ACHN (cell line): ENCODE measurements around the gene CSF1R.
"Not testable (repeated sequence)": the region's sequence is repeated elsewhere in the genome, so short reads cannot be mapped to it uniquely, and the experiment has no call there.

Source experiments
- DNase-seq: peaks from one replicate; pipeline ENCODE4 v3.0.0-alpha.2; 2015
- in situ Hi-C: cut with HindIII; loops from 2 replicates; pipeline ENCODE4 v1.10.0; 2017; ENCODE audit warnings: low sequenced_read_pairs, low pct_ligation_motif_present, low pct_unique_long_range_greater_than_20kb

Gene CSF1R

DNA sequence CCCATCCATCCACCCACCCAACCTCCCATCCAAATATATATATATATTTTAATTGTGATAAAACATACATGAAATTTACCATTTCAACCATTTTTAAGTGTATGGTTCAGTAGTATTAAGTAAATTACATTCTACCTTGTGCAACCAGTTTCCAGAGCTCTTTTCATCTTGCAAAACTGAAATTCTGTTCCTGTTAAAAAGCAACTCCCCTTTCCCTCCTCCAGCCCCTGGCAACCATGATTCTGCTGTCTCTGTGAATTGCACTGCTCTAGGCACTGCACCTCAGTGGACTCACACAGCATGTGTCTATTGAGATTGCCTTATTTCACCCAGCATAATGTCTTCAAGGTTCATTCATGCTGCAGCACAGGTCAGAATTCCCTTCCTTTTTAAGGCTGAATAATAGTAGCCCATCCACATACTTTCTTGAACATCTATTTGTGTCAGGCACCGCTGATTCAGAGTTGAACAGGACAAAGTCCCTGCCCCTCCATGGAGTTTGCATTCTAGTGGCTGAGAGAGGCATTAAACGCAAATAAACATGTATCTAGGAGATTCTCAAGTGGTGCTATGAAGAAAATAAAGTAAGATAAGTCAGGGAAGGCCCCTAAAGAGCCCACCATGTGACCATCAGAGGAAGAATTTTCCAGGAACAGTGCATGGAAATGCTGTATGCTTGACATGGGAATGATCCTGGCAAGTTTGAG is 24.0 kb downstream of the CSF1R start:
- in situ Hi-C loops: no loop called here
- no peak for DNase-seq

- in situ Hi-C loops: no loop called here
- DNase-seq: no peak
Observed at GRCh38 chr5:150061538-150061995, 24.8 kb downstream of the CSF1R start.

DNA sequence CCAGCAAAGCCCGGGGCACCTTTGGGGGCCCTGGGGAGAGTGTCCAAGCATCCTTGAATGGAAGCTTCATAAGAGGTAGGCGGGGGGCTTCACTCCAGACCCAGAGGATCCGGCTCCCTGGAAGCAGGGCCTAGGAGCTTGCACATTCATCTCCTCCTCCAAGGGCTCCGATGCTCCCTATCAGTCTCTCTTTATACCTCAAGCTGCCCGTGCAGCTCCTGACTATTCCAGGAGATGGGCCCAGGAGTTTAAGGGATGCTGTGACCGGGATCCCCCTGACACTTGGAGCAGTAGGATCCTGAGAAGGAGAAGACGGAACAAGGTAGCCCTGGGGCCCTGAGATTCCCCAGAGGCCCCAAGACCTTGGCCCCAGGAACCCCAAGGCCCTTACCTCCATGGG is 25.9 kb downstream of the CSF1R start:
- no peak for DNase-seq
- in situ Hi-C loops: no loop called here

DNA sequence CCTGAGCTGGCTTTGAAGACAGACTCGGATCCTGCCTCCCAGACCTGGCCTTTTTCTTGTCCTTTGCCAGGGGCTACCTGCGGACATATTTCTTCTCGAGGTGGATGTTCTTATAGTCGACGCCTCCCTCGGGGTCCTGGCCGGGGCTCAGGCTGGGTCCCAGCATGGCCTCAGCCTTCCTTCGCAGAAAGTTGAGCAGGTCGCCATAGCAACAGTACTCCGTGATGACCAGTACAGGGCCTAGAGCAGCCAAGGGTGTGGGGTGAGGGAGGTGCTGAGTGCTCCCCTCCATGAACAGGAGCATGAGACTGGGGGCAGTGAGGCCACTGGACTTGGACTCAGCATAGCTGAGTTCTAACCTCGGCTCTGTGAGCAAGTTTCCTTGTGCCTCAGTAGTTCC is 26.7 kb downstream of the CSF1R start:
- no peak for DNase-seq
- in situ Hi-C loops: no loop called here

- peak; percentile 50 for DNase-seq
- in situ Hi-C loops: no loop called here
Observed at GRCh38 chr5:150058480-150059126, 27.8 kb downstream of the CSF1R start.

DNA sequence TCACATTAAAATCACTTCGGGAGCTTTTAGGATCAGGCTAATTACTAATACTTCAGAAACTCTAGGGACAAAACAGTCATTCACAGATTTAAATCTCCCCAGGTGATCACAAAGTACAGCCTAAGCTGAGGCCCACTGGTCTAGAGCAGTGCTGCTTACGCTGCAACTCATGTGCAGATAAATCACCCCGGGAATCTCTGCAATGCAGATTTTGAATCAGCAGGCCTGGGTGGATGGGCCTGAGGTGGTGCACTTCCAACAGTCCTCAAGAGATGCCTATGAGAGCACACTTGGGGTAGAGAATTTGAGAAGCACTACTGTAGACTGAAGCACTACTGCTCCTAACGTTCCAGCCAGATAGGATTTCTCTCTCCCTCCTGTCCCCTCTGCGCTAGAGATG is 28.4 kb downstream of the CSF1R start:
- in situ Hi-C loops: no loop called here
- DNase-seq: no peak

- DNase-seq: no peak
Observed at GRCh38 chr5:150057511-150057910, 28.8 kb downstream of the CSF1R start.

GRCh38 chr5:150057052-150057451 is 29.3 kb downstream of the CSF1R start:
- in situ Hi-C loops: no loop called here
- DNase-seq: no peak

More at GRCh38 chr5:150057511-150057910, 28.8 kb downstream of the CSF1R start:
- in situ Hi-C loops: no loop called here

- in situ Hi-C loops: no loop called here
- no peak for DNase-seq
Observed at GRCh38 chr5:150056075-150056443, 30.3 kb downstream of the CSF1R start.

GRCh38 chr5:150055326-150056074 is 30.9 kb downstream of the CSF1R start:
- in situ Hi-C loops: no loop called here
- no peak for DNase-seq

GRCh38 chr5:150054569-150054968 is 31.8 kb downstream of the CSF1R start:
- no peak for DNase-seq
- in situ Hi-C loops: no loop called here

DNA sequence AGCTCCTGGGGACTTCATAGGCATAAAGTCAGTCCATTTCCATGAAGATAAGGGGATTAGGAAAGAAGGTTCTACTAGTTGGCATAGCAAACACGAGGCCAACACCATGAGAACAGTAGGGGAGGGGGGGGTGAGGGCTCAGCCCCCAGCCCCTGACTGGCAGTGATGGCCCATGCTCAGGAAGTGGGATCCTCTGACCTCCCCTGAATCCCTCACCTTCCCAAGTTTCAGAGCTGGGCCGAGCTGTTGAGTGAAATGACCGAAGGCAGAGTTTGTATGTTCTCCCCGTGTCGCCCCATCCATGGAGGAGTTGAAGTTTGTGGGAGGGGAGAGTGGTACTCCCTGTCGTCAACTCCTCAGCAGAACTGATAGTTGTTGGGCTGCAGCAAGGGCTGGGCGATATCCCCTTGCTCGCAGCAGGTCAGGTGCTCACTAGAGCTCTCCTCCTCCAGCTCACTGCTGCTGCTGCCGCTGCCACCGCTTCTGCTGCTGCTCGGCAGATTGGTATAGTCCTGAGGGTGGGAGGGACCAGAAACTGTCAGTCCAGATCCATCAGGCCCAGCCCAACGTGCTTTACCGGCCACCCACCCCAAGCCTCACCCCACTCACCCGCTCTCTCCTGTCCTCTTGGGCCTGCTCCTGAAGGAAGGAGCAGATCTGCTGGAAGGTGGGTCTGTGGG is 32.5 kb downstream of the CSF1R start:
- in situ Hi-C loops: no loop called here
- no peak for DNase-seq

DNA sequence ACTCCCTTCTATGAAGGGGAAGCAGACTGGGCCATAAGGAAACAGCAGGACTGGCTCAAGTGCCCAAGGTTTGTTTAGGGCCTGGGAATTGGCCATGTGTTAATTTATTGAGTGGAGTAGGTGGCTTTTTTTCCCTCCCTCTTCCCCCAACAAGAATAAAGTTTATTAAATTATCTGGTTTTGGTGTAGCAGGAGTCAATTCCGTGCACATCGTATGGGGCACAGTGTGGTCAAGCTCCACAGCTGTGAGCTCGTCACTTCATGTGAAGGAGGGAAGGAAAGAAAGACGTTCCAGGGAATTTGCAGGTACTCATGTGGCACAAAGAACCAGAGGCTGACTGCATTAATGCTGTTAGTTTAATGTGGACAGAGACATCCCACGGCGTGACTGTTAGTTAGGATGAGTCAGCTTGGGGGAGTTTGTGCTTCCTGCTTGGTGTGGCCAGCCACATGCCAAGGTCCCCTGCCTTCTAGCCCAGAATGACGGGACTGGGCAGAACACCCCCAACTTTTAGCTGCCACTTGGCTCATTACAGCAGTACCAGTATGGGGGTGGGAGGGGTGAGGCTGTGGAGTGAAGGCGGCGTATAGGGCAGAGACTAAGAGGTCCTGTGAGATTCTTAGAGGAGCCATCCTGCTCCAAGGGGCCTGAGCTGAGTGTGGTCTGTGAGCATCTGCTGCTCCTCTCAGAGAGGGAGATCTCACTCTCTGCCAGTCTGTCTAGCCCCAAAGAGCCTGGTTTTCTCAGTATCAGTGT is 33.2 kb downstream of the CSF1R start:
- in situ Hi-C loops: no loop called here
- peak; percentile 52 for DNase-seq

DNA sequence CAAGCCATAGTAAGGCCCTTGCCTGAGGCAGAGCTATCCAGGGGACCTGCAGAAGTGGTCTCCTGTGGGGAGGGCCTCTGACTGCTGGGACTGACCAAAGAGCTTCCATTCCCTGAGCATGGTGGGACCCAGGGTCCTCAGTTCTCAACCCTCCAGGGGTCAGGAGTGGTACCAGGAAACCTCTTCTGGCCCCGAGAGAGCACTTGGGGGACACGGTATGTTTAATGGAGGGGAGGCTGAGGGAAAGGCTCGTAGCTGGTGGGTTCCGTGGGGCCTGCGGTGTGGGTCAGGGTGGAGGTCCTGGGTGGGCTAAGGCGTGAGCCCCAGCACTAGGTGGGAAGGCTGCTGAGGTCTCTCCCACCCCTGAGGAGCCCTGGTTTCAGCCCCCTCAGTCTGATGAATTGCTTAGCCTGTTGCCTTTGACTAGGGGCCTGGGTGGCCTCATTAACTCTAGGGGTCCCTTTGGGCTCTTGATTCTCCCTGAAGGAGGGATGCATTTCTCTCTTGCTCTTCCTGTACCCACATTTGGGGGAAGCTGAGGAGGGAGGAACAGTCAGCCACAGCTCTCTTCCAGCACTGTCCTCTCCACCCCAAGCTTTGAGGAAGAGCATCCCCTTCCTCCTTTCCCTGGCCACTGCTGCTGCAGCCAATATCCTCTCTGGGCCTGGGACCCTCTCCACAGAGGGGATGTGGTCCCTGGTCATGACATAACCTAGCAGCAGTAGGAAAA is 34.0 kb downstream of the CSF1R start:
- DNase-seq: no peak
- in situ Hi-C loops: no loop called here

- DNase-seq: no peak
- in situ Hi-C loops: no loop called here
Observed at GRCh38 chr5:150051657-150052195, 34.6 kb downstream of the CSF1R start.

DNA sequence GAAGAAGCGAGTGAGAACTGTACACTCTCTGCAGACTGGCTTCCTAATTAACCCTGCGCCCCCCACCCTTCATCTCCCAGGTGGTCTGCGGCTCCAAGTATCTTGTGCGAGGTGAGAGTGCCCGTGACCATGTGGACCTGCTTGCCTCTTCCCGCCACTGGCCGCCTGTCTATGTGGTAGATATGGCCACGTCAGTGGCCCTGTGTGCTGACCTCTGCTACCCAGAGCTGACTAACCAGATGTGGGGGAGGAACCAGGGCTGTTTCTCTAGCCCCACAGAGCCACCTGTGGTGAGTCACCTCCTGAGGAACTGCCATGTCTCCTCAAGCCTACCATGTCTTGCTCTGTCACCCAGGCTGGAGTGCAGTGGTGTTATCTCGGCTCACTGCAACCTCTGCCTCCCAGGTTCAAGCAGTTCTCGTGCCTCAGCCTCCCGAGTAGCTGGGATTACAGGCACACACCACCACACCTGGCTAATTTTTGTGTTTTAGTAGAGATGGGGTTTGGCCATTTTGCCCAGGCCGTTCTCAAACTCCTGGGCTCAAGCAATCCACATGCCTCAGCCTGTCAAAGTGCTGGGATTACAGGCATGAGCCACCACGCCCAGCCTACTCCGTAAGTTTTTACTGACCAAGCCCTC is 36.1 kb downstream of the CSF1R start:
- in situ Hi-C loops: not testable (repeated sequence)
- DNase-seq: peak; percentile 15

- in situ Hi-C loops: no loop called here
- no peak for DNase-seq
Observed at GRCh38 chr5:150046031-150046430, 40.3 kb downstream of the CSF1R start.
